Esophagus squamous epithelium (tissue), 5 donors: ENCODE measurements around the gene GALR1. TPM values are rescaled to one million over a fixed set of nuclear protein-coding genes. Genes with fewer than 3 reads are reported as not detected.
A peak's percentile ranks its signal among the peaks of the same experiment; 100 is the strongest.

Experiments
- DNase-seq: peaks from one replicate; lab custom pipeline; 2025; lab: John Stamatoyannopoulos, UW
- H3K27ac ChIP-seq, 4 donors: fragments of 200-600 bp; sonication (generic); one replicate each; pipeline ENCODE4 v1.5.1; 2016 to 2019; ENCODE audit warnings: mild to moderate bottlenecking in 1 of 4
- H3K27me3 ChIP-seq, 4 donors: fragments of 200-600 bp; sonication (generic); 1 replicate in 3 of 4; 2 replicates in 1 of 4; pipeline versions ENCODE4 v1.5.1 to v1.6.0; 2017 to 2021; ENCODE audit warnings: antibody characterized with exemption in 1 of 4
- H3K36me3 ChIP-seq, 3 donors: fragments of 200-600 bp; sonication (generic); one replicate each; pipeline ENCODE4 v1.5.1; 2016 to 2019
- H3K4me1 ChIP-seq, 3 donors: fragments of 200-600 bp; sonication (generic); one replicate each; pipeline ENCODE4 v1.5.1; 2017 to 2019
- H3K4me3 ChIP-seq, 4 donors: fragments of 200-600 bp; sonication (generic); 1 replicate in 3 of 4; 2 replicates in 1 of 4; pipeline ENCODE4 v1.5.1; 2016 to 2019; ENCODE audit warnings: mild to moderate bottlenecking in 2 of 4, moderate library complexity in 1 of 4
- H3K9me3 ChIP-seq, 3 donors: fragments of 200-600 bp; sonication (generic); one replicate each; pipeline ENCODE4 v1.5.1; 2016 to 2019
- POLR2A ChIP-seq, 4 donors: fragments of 450-650 bp; IDR thresholded peaks; one replicate each; pipeline ENCODE4 v1.6.1; 2017; ENCODE audit warnings: antibody characterized with exemption in 4 of 4, mild to moderate bottlenecking in 4 of 4, moderate library complexity in 3 of 4
- WGBS, 2 donors: methylation state at CpG; one replicate each; pipeline ENCODE4 v1.1.5; 2018; 5-methylcytosine and 5-hydroxymethylcytosine counted together
- intact Hi-C: fragments of 100-400 bp; cut with DNase I; formaldehyde crosslinking; loops from one replicate; pipeline ENCODE4 v1.15.0; 2022
- total RNA-seq, 4 donors: library from RNA; depleted of rRNA; stranded (reverse); fragments of >200 nt; gene quantifications; one replicate each; pipeline ENCODE4 v1.1.0, GENCODE V29; 2016
- TF ChIP-seq, protein P1 (sequence below), 6 experiments: fragments of 450-650 bp in 4 of 6; fragments of 200-600 bp in 2 of 6; sonication (generic) in 2 of 6; IDR thresholded peaks; one replicate each; pipeline ENCODE4 v1.5.1; 2016 to 2019; ENCODE audit warnings: antibody characterized with exemption in 6 of 6, mild to moderate bottlenecking in 4 of 6, moderate library complexity in 4 of 6
- donor health status: DM: yes; HTN: yes; CAD: no.

The GALR1 gene, protein sequence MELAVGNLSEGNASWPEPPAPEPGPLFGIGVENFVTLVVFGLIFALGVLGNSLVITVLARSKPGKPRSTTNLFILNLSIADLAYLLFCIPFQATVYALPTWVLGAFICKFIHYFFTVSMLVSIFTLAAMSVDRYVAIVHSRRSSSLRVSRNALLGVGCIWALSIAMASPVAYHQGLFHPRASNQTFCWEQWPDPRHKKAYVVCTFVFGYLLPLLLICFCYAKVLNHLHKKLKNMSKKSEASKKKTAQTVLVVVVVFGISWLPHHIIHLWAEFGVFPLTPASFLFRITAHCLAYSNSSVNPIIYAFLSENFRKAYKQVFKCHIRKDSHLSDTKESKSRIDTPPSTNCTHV
- under 1 TPM in 1 of 4 donors, not detected in 3; 0.04 TPM for total RNA-seq

DNA sequence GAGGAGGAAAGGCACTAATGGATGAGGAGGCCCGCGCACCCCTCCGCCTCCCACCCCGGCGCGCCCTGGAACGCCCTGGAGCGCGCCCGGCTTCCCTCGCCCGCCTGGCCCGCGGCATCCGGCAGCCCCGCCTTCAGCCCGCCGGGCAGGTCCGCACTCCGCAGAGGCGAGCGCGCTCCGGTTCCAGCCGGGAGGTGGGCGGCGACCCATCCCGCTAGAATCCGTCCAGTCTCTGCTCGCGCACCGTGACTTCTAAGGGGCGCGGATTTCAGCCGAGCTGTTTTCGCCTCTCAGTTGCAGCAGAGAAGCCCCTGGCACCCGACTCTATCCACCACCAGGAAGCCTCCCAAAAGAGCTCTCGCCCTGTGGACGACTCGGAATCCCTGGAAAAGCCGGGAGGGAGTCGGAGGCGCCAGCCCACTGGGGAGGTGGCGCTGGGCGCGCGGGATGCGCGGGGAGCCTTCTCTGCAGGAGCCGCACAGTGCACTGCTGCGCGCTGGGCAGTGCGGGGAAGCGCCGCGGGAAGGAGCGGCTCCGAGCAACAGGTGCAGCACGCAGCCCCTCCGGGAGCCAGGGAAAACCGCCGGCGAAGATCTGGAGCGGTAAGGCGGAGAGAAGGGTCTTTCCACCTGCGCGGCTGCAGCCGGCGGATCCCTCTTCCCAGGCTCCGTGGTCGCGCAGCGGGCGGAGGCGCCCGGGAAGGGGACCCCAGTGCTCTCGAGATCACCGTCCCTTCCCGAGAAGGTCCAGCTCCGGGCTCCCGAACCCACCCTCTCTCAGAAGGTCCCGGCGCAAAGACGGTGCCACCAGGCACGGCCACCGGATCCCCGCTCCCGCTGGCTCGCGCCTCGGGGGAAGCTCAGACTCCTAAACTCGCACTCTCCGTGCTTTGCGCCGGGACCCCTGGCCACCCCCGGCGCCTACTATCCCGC, at the start of gene GALR1:
TSS of gene GALR1 (plus strand) at position 280 of the 932 bp plus-strand sequence. CDS start 701 bp downstream, outside the sequence.
- no peaks in the 10 kb centered on the region for H3K36me3 ChIP-seq
- H3K4me1 ChIP-seq = peaks cover 5 to 29% (median 15%) of the 10 kb centered on the region in 3 donors
- H3K27ac ChIP-seq = no peak within 1 kb of the TSS
- WGBS, 2 donors = 7% methylated on average over 28 of the region's 98 CpGs; no CpG with 5 or more reads in 1 of the 2 donors
- H3K9me3 ChIP-seq = peaks cover 0 to 9% (median 0%) of the 10 kb centered on the region in 3 donors
- no peak for DNase-seq
- H3K27me3 ChIP-seq = peaks cover 9 to 74% (median 24%) of the 10 kb centered on the region in 4 donors
- H3K4me3 ChIP-seq = peak within 1 kb of the TSS in 3 of 4 donors; percentile 23 to 54 (median 29)
- TF ChIP-seq, protein P1, sequence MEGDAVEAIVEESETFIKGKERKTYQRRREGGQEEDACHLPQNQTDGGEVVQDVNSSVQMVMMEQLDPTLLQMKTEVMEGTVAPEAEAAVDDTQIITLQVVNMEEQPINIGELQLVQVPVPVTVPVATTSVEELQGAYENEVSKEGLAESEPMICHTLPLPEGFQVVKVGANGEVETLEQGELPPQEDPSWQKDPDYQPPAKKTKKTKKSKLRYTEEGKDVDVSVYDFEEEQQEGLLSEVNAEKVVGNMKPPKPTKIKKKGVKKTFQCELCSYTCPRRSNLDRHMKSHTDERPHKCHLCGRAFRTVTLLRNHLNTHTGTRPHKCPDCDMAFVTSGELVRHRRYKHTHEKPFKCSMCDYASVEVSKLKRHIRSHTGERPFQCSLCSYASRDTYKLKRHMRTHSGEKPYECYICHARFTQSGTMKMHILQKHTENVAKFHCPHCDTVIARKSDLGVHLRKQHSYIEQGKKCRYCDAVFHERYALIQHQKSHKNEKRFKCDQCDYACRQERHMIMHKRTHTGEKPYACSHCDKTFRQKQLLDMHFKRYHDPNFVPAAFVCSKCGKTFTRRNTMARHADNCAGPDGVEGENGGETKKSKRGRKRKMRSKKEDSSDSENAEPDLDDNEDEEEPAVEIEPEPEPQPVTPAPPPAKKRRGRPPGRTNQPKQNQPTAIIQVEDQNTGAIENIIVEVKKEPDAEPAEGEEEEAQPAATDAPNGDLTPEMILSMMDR (IDR thresholded peaks at IDR 0.05) = no peak
- TF ChIP-seq POLR2A (IDR thresholded peaks at IDR 0.05) = no peak
- intact Hi-C loops = no loop called here

DNA sequence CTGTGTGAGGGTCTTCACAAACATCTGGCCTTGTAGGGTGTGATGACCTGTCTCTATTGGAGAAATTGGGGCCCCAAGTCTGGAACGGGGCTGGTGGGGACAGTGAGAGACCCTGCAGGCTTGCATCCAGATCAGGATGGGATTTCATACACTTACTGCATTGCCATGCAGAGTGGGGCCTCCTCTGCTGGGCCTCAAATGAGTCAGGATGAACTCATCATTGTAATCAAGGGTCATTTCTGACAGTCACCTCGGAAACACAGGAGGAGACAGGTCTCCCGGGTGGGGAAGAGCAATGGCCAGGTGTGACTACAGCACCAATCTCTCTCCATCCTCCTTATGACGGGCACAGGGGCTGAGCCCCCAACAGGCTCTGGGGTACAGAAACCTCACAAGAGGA, 48.1 kb upstream of the GALR1 start:
- intact Hi-C loops = no loop called here

DNA sequence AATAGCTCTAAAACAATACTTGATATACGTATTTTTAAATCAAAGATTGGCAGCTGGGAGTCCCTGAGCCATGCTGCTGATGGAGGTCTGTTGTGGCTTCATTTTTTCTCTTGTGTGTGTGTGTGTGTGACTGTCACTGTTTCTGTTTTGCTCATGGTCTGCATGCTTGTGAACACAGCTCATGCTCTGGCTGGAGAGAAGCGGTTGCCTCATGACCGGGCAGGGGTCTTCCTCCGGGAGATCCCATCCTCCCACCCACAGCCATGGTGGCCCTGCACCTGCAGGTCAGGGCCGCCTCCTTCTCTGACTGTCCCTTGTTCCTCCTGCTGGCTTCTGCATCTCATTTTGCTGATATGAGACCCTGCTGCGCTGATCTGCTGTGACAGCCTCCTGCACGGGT, 47.3 kb upstream of the GALR1 start:
- Histone ChIP-seq H3K27me3 (peaks cover 0 to 7% (median 0%) of the 10 kb centered on the region in 4 donors), H3K27ac (no peak overlapping the region), H3K36me3 (no peaks in the 10 kb centered on the region), H3K9me3 (no peaks in the 10 kb centered on the region), H3K4me1 (peaks cover 1 to 7% (median 3%) of the 10 kb centered on the region in 3 donors), H3K4me3 (no peak overlapping the region)
- intact Hi-C loops = no loop called here
- no peak for DNase-seq
- 87 to 91% methylated on average over 6 to 7 of the region's 7 CpGs for WGBS, 2 donors
- TF ChIP-seq, protein P1 (IDR thresholded peaks at IDR 0.05) = no peak
- no peak for TF ChIP-seq POLR2A (IDR thresholded peaks at IDR 0.05)

More for the DNA sequence above, 48.1 kb upstream of the GALR1 start:
- no peaks in the 10 kb centered on the region for H3K9me3 ChIP-seq
- no peaks in the 10 kb centered on the region for H3K36me3 ChIP-seq
- no peak overlapping the region for H3K4me3 ChIP-seq
- H3K27me3 ChIP-seq = peaks cover 0 to 7% (median 0%) of the 10 kb centered on the region in 4 donors
- H3K27ac ChIP-seq = no peak overlapping the region
- H3K4me1 ChIP-seq = peaks cover 0 to 3% (median 0%) of the 10 kb centered on the region in 3 donors
- no peak for DNase-seq
- 73 to 95% methylated on average over 3 of the region's 4 CpGs for WGBS, 2 donors
- TF ChIP-seq, protein P1 (IDR thresholded peaks at IDR 0.05) = no peak
- no peak for TF ChIP-seq POLR2A (IDR thresholded peaks at IDR 0.05)

DNA sequence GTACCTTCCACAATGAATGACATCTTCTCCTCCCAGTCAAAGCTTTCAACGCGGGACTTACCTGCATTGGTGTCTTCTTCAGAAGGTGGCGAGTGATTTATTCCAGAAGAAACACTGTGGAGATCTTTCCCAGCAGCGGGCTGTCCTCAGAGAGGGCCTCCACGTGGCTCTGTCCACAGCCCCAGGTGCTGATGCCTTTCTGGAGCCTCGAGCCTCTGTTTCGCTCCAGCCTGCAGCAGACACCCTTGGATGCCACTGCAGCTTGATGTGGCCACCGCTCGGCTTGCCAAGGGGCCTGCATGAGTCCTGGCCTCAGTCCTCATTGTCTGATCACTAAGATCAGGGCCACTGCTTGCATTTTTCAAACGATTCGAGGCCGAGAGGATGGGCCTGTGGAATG, 46.6 kb upstream of the GALR1 start:
- no peaks in the 10 kb centered on the region for H3K36me3 ChIP-seq
- no peaks in the 10 kb centered on the region for H3K9me3 ChIP-seq
- H3K27ac ChIP-seq = no peak overlapping the region
- no peak overlapping the region for H3K4me3 ChIP-seq
- peaks cover 0 to 7% (median 0%) of the 10 kb centered on the region in 4 donors for H3K27me3 ChIP-seq
- no peak for DNase-seq
- H3K4me1 ChIP-seq = peaks cover 6 to 15% (median 10%) of the 10 kb centered on the region in 3 donors
- intact Hi-C loops = no loop called here
- TF ChIP-seq, protein P1 (IDR thresholded peaks at IDR 0.05) = no peak
- TF ChIP-seq POLR2A (IDR thresholded peaks at IDR 0.05) = no peak
- WGBS, 2 donors = 72 to 82% methylated on average over 10 to 12 of the region's 12 CpGs
